Stimulated activated CD4-positive, alpha-beta T cell treated with anti-CD3 and anti-CD28 coated beads, Interleukin-4, amount 100 ng/mL, for 1 hour (primary cell): ENCODE measurements around the gene PELI3.
"Not testable (repeated sequence)": the region's sequence is repeated elsewhere in the genome, so short reads cannot be mapped to it uniquely, and the experiment has no call there.

Experiments used
- DNase-seq: peaks from one replicate; pipeline ENCODE4 v3.0.0-alpha.2; 2020

PELI3 gene

GRCh38 chr11:66448523-66448922 is 18.2 kb upstream of the PELI3 start:
- no peak for DNase-seq

- no peak for DNase-seq
Measured at GRCh38 chr11:66450560-66450959, 16.1 kb upstream of the PELI3 start.

GRCh38 chr11:66451663-66452062 is 15.0 kb upstream of the PELI3 start:
- no peak for DNase-seq

- no peak for DNase-seq
Measured at GRCh38 chr11:66454247-66454646, 12.5 kb upstream of the PELI3 start.

- no peak for DNase-seq
Measured at GRCh38 chr11:66454828-66455227, 11.9 kb upstream of the PELI3 start.

GRCh38 chr11:66457826-66458225 is 8.9 kb upstream of the PELI3 start:
- DNase-seq, result no peak

GRCh38 chr11:66459138-66459778 is 7.4 kb upstream of the PELI3 start:
- no peak for DNase-seq

GRCh38 chr11:66462010-66462409 is 4.7 kb upstream of the PELI3 start:
- no peak for DNase-seq

GRCh38 chr11:66462911-66463310 is 3.8 kb upstream of the PELI3 start:
- no peak for DNase-seq

GRCh38 chr11:66464116-66464515 is 2.6 kb upstream of the PELI3 start:
- not testable (repeated sequence) for DNase-seq

GRCh38 chr11:66464916-66465315 is 1.8 kb upstream of the PELI3 start:
- no peak for DNase-seq

GRCh38 chr11:66465373-66466224 is 1.1 kb upstream of the PELI3 start:
- DNase-seq, result no peak

GRCh38 chr11:66467034-66467659 is 442 bp downstream of the PELI3 start:
- no peak for DNase-seq

GRCh38 chr11:66467756-66468155 is 1.1 kb downstream of the PELI3 start:
- no peak for DNase-seq

- no peak for DNase-seq
Measured at GRCh38 chr11:66468691-66469090, 2.0 kb downstream of the PELI3 start.

- no peak for DNase-seq
Measured at GRCh38 chr11:66469441-66469840, 2.7 kb downstream of the PELI3 start.

GRCh38 chr11:66470015-66470414 is 3.3 kb downstream of the PELI3 start:
- no peak for DNase-seq

GRCh38 chr11:66471142-66471541 is 4.4 kb downstream of the PELI3 start:
- DNase-seq, result no peak

- DNase-seq, result no peak
Measured at GRCh38 chr11:66472054-66472453, 5.3 kb downstream of the PELI3 start.

- DNase-seq, result no peak
Measured at GRCh38 chr11:66473167-66473566, 6.5 kb downstream of the PELI3 start.

- no peak for DNase-seq
Measured at GRCh38 chr11:66473608-66474515, 7.2 kb downstream of the PELI3 start.

- no peak for DNase-seq
Measured at GRCh38 chr11:66475349-66476172, 8.9 kb downstream of the PELI3 start.
